Peyer's patch (tissue), 4 donors: Measurements from ENCODE around the gene STAG3.

Source experiments
- POLR2A ChIP-seq, 2 donors: fragments of 450-650 bp; IDR thresholded peaks; one replicate each; pipeline ENCODE4 v1.5.1; 2017; ENCODE audit warnings: antibody characterized with exemption in 2 of 2, mild to moderate bottlenecking in 2 of 2, moderate library complexity in 2 of 2
- TF ChIP-seq, protein P1 (sequence below), 6 experiments: fragments of 450-650 bp in 4 of 6; fragments of 200-600 bp in 2 of 6; sonication (generic) in 1 of 6; IDR thresholded peaks; one replicate each; pipeline ENCODE4 v1.5.1; 2017 to 2019; ENCODE audit warnings: antibody characterized with exemption in 6 of 6, mild to moderate bottlenecking in 3 of 6, moderate library complexity in 1 of 6

GRCh38 chr7:100200693-100201092 lies 23.0 kb downstream of the STAG3 start:
- TF ChIP-seq, protein P1, sequence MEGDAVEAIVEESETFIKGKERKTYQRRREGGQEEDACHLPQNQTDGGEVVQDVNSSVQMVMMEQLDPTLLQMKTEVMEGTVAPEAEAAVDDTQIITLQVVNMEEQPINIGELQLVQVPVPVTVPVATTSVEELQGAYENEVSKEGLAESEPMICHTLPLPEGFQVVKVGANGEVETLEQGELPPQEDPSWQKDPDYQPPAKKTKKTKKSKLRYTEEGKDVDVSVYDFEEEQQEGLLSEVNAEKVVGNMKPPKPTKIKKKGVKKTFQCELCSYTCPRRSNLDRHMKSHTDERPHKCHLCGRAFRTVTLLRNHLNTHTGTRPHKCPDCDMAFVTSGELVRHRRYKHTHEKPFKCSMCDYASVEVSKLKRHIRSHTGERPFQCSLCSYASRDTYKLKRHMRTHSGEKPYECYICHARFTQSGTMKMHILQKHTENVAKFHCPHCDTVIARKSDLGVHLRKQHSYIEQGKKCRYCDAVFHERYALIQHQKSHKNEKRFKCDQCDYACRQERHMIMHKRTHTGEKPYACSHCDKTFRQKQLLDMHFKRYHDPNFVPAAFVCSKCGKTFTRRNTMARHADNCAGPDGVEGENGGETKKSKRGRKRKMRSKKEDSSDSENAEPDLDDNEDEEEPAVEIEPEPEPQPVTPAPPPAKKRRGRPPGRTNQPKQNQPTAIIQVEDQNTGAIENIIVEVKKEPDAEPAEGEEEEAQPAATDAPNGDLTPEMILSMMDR (IDR thresholded peaks at IDR 0.05) = no peak
- TF ChIP-seq POLR2A (IDR thresholded peaks at IDR 0.05) = no peak
